A549 (cell line): ENCODE data around the gene FUCA1.

ENCODE experiments used
- CBX8 ChIP-seq: fragments of 200-600 bp; sonication (generic); IDR thresholded peaks from 2 replicates; pipeline ENCODE4 v1.6.1; 2016
- CHD4 ChIP-seq: fragments of 200-600 bp; sonication (generic); IDR thresholded peaks from 2 replicates; pipeline ENCODE4 v1.6.1; 2016; ENCODE audit warnings: antibody characterized with exemption, mild to moderate bottlenecking, borderline replicate concordance
- CTCF ChIP-seq: fragments of >200 bp; sonication (Bioruptor Twin); formaldehyde crosslinking; IDR thresholded peaks from 3 replicates; pipeline ENCODE4 v1.5.1; 2016
- POLR2AphosphoS2 ChIP-seq: conservative IDR thresholded peaks from 2 replicates; pipeline ENCODE4 v1.6.1; 2012; ENCODE audit warnings: low read length, improper control_type of control experiment, inconsistent platforms

GRCh38 chr1:23801876-23802275, 66.2 kb downstream of the FUCA1 start:
- TF ChIP-seq CBX8 (no peak), CHD4 (no peak), POLR2AphosphoS2 (no peak), CTCF (no peak)
